ENCODE data around the gene TUBB.

TUBB gene

DNA sequence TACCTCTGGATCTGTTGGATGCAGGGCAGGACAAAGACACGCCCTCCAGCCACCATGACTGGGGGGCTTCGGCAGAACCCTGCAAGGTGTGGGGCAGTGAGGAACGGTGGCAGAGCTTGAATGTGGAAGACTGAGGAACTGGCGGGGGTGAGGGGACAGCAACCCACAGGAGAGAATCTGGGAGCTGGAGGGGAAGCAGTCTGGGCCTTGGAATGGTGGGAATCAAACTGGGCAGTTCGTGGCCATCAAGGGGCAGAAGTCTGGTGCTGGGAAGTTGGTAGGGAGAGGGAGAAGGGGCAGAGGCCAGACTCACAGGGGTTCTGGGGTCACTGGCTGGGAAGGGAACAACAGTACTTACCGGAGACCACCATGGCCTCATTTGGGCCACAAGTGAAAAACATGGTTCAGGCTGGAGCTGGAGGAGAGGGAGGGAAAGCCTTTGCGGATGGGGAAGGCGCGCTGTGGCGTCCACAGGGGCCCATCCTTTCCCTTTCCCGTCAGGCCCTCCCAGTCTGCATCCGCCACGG is 21.7 kb downstream of the TUBB start:
- no peak for TF ChIP-seq CTCF (IDR thresholded peaks at IDR 0.05)
- Histone ChIP-seq H3K9me3 (no peaks in the 10 kb centered on the region), H3K27me3 (no peaks in the 10 kb centered on the region), H3K4me1 (peaks cover 0 to 58% (median 37%) of the 10 kb centered on the region in 4 donors), H3K36me3 (peaks cover 35 to 43% (median 42%) of the 10 kb centered on the region in 3 donors), H3K27ac (peak overlapping the region; percentile 97 to 98), H3K4me3 (peak overlapping the region; percentile 94 to 95)
- intact Hi-C loops (cut with DNase I; ENCODE audit: low total_unique reads) = loop anchor here (5.0 to 10.0 kb wide), 3 partner anchors 80 to 343 kb away; partner anchors contain the start of gene DDR1
- no peak for DNase-seq

DNA sequence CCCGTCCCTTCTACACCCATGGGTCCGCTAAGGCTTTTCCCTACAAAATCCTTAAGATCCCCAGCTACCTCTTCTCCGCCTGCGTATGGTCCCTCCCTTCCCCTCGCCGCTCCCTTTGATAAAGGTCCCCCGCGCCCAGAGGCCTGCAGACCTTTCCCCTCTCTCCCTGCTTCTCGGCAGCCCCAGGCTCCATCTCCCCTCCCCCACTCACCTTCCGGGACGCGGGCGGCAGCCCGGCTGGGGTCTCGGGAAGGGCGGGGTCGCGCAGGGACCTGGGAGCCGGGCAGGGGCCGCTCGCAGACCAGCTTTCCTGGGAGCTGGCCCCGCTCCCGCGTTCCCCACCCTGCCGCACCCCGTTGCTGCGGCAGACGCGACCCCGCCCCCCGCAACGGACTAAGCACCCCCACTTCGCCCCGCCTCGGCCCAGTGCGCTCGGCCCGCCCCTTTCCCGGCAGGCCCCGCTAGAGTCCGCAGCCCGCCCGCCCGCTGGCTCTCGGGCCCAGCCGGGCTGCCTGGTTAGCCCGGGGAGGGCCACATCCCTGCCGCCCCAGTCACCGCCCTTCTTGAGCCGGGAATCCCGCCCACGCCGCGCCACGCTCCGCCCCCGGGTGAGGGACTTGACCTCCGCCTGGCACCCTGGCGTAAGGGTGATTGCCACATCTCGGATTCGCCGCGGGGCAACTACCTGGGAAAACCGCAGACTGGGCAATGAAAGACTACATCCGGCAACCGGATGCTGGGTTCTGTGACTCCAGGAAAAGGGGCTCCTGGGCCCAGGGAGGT is 22.4 kb downstream of the TUBB start, which contains the start of gene FLOT1:
TSS of gene FLOT1 (minus strand) at position 372 of the 783 bp plus-strand sequence. CDS start 498 bp downstream, outside the sequence.
- Histone ChIP-seq H3K4me3 (peak within 1 kb of the TSS; percentile 94 to 95), H3K36me3 (peaks cover 29 to 36% (median 35%) of the 10 kb centered on the region in 3 donors), H3K27me3 (no peaks in the 10 kb centered on the region), H3K9me3 (no peaks in the 10 kb centered on the region), H3K27ac (peak within 1 kb of the TSS; percentile 97 to 98), H3K4me1 (peaks cover 0 to 52% (median 35%) of the 10 kb centered on the region in 4 donors)
- no peak for TF ChIP-seq CTCF (IDR thresholded peaks at IDR 0.05)
- intact Hi-C loops (cut with DNase I; ENCODE audit: low total_unique reads) = loop anchor here (1.0 to 10.0 kb wide), 4 partner anchors 39 to 342 kb away; partner anchors contain the start of gene DDR1
- peak; percentile 97 to 99 for DNase-seq

DNA sequence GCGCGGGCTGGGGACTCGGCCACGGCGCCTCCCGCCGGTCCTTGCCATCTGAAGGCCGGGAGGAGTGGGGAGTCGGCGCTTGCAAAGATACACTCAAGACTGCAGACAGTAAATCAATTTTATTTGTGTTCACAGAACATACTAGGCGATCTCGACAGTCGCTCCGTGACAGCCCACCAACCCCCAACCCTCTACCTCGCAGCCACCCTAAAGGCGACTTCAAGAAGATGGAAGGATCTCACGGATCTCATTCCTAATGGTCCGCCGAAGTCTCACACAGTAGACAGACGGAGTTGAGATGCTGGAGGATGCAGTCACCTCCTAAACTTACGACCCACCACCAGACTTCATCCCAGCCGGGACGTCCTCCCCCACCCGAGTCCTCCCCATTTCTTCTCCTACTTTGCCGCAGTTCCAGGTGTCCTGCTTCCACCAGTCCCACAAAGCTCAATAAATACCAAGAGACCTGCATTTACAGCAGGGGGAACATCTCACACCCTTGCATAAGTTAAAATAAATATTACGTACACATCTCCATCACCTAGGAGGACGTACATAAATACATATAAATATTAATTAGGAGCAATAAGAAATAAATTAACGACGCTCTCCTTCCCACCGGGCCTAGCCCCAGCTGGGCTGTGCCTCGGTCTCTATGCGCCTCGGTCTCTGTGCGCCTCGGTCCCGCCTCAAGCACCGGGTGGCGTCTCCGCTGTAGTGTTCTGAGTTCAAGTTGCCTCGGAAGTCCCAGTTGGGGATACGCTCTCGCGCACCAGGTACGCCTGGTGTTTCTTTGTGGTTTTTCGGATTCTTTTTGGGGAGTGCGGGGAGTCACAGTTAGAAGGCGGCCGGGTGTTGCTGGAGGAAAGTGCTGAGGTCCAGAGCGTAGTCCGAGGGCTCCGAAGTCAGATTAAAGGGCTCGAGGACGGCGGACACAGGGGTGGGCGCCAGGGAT is 23.2 kb downstream of the TUBB start:
- no peak for TF ChIP-seq CTCF (IDR thresholded peaks at IDR 0.05)
- Histone ChIP-seq H3K27ac (peak overlapping the region; percentile 97 to 98), H3K4me3 (peak overlapping the region; percentile 94 to 95), H3K9me3 (no peaks in the 10 kb centered on the region), H3K36me3 (peaks cover 23 to 28% (median 27%) of the 10 kb centered on the region in 3 donors), H3K27me3 (no peaks in the 10 kb centered on the region), H3K4me1 (peaks cover 0 to 53% (median 35%) of the 10 kb centered on the region in 4 donors)
- DNase-seq = peak; percentile 37 to 77
- intact Hi-C loops (cut with DNase I; ENCODE audit: low total_unique reads) = loop anchor here (1.0 to 10.0 kb wide), 4 partner anchors 38 to 341 kb away; partner anchors contain the start of gene DDR1

GRCh38 chr6:30744054-30744805 is 24.1 kb downstream of the TUBB start, which contains the start of gene IER3:
Gene IER3, minus strand, starts transcription at chr6:30744547. Its CDS starts 29 bp downstream, at chr6:30744518.
- DNase-seq = peak; percentile 84 to 91
- intact Hi-C loops (cut with DNase I; ENCODE audit: low total_unique reads) = loop anchor here (5.0 to 10.0 kb wide), 3 partner anchors 78 to 341 kb away; partner anchors contain the start of gene DDR1
- no peaks in the 10 kb centered on the region for H3K27me3 ChIP-seq

More at GRCh38 chr6:30744054-30744805, 24.1 kb downstream of the TUBB start, which contains the start of gene IER3:
- H3K36me3 ChIP-seq = peaks cover 17 to 19% (median 19%) of the 10 kb centered on the region in 3 donors
- peaks cover 0 to 54% (median 28%) of the 10 kb centered on the region in 4 donors for H3K4me1 ChIP-seq
- H3K4me3 ChIP-seq = peak within 1 kb of the TSS; percentile 94 to 95
- TF ChIP-seq CTCF (IDR thresholded peaks at IDR 0.05) = peak; percentile 65 to 81
- no peaks in the 10 kb centered on the region for H3K9me3 ChIP-seq
- H3K27ac ChIP-seq = peak within 1 kb of the TSS; percentile 97 to 98
